IPS-18c (cell line): ENCODE measurements around the gene SYDE1.

Experiments used
- H3K4me3 ChIP-seq: 2 replicates; pipeline ENCODE4 v1.7.0; 2013; ENCODE audit warnings: low read depth, mild to moderate bottlenecking, low read length, moderate library complexity; ENCODE audit not compliant: insufficient read depth
- H3K9me3 ChIP-seq: one replicate; pipeline ENCODE4 v1.6.1; 2013; ENCODE audit warnings: mild to moderate bottlenecking, low read length, moderate library complexity; ENCODE audit not compliant: control insufficient read depth, insufficient read depth

SYDE1 gene

GRCh38 chr19:15101479-15102082 lies 5.6 kb upstream of the SYDE1 start:
- Histone ChIP-seq H3K4me3 (no peak overlapping the region), H3K9me3 (no peaks in the 10 kb centered on the region)

DNA sequence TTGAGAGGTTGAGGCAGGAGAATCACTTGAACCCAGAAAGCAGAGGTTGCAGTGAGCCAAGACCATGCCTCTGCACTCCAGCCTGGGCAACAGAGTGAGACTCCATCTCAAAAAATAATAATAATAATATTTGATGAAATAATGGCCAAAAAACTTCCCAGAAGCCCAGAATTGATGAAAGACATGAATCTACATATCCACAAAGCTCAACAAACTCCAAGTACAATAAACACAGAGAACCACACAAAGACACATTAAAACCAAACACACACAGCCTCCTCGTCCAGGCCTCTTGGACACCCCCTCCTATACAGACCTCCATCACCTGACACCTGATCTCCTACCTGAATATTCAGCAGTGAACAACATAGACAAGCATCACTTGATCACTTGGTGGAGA lies 3.2 kb upstream of the SYDE1 start:
- H3K4me3 ChIP-seq: no peak overlapping the region

GRCh38 chr19:15104411-15104810 lies 2.8 kb upstream of the SYDE1 start:
- Histone ChIP-seq H3K9me3 (no peaks in the 10 kb centered on the region), H3K4me3 (no peak overlapping the region)

More for the DNA sequence above, 3.2 kb upstream of the SYDE1 start:
- H3K9me3 ChIP-seq: no peaks in the 10 kb centered on the region

DNA sequence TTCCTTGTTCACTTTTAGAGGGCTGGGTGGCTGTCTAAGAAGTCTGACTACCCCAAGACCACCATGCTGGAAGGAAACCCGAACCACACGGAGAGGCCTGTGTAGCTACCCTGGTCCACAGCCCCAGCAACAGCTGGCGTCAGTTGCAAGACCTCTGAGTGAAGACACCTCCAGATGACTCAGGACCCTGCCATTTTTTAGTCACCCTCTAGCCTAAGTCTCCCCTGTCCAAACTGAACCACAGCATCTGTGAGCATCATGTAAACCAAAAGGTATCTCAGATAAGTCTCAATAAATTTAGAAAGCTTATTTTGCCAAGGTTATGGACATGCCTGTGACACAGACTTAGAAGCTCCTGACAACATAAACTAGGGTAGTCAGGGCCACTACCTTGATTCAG lies 2.2 kb upstream of the SYDE1 start:
- H3K9me3 ChIP-seq: no peaks in the 10 kb centered on the region
- no peak overlapping the region for H3K4me3 ChIP-seq

DNA sequence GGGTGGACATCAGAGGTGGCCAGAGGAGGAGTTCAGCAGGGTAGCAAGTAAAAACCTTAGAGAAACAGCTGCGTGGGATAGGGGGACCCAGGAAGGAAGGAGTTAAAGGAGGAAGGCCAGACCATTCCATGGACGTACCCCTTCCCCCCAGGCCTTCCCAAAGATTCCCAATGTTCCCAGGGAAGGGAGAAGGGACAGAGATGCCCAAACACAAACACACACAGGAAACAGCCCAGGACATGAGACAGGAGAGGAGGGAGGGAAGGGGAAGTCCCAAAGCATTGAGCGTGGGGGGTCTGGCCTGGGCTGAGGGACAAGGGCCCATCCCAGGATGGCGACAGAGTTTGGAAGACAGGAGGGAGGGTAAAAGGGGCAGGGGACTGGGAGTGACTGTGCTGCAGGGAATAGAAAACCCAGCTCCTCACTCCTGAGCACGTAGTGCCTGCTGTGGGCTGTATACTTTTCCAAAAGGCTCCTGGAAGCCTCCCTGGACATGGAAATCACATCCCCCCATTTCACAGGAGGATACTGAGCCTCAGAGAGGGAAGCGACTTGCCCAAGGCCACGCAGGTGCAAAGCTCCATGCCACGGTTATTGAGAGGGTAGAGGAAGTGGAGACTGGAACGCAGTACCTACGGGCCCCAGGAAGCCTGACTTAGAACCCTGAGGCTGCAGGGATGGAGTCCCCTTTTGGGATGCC lies 1.1 kb downstream of the SYDE1 start:
- no peaks in the 10 kb centered on the region for H3K9me3 ChIP-seq
- peak overlapping the region; percentile 71 for H3K4me3 ChIP-seq

DNA sequence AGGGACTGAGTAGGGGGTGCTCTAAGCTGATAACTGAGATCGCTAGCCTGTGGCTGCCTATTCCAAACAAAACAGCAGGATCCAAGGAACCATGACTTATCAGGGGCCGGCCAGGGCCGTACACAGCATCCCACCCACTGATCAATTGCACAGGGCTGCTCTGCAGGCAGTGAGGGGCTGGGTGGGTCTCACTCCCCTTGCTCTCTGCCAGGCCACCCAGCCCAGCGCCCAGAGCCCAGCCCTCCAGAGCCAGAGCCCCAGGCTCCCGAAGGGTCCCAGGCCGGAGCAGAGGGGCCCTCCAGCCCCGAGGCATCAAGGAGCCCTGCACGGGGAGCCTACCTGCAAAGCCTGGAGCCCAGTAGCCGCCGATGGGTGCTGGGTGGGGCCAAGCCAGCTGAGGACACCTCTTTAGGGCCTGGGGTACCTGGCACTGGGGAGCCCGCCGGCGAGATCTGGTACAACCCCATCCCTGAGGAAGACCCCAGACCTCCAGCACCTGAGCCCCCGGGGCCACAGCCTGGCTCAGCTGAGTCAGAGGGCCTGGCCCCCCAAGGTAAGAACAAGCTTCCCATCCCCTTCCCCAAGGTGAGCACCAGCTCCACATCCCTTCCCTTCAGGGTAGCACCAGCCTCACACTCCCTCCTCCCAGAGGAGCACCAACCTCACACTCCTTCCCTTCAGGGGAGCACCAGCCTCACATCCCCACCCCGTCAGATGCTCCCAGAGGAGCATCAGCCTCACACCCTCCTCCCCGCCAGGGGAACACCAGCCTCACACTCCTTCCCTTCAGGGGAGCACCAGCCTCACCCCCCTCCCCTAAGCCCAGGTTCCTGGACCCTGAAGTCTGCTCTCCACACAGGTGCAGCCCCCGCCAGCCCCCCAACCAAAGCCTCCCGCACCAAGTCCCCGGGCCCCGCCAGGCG lies 1.9 kb downstream of the SYDE1 start:
- Histone ChIP-seq H3K4me3 (no peak overlapping the region), H3K9me3 (no peaks in the 10 kb centered on the region)

DNA sequence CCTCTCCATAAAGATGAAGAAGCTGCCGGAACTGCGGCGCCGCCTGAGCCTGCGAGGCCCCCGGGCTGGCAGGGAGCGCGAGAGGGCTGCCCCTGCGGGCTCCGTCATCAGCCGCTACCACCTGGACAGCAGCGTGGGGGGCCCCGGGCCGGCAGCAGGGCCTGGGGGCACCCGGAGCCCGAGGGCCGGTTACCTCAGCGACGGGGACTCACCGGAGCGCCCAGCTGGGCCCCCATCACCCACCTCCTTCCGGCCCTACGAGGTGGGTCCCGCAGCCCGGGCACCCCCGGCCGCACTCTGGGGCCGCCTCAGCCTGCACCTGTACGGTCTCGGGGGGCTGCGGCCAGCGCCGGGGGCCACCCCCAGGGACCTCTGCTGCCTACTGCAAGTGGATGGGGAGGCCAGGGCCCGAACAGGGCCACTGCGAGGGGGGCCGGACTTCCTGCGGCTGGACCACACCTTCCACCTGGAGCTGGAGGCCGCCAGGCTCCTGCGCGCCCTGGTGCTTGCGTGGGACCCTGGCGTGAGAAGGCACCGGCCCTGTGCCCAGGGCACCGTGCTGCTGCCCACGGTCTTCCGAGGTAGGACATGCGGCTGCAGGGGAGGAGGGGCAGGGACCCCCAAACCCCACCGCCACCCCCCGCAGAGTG lies 2.7 kb downstream of the SYDE1 start:
- no peak overlapping the region for H3K4me3 ChIP-seq

GRCh38 chr19:15110418-15110815 lies 3.2 kb downstream of the SYDE1 start:
- no peaks in the 10 kb centered on the region for H3K9me3 ChIP-seq
- no peak overlapping the region for H3K4me3 ChIP-seq

More for the DNA sequence above, 2.7 kb downstream of the SYDE1 start:
- no peaks in the 10 kb centered on the region for H3K9me3 ChIP-seq

DNA sequence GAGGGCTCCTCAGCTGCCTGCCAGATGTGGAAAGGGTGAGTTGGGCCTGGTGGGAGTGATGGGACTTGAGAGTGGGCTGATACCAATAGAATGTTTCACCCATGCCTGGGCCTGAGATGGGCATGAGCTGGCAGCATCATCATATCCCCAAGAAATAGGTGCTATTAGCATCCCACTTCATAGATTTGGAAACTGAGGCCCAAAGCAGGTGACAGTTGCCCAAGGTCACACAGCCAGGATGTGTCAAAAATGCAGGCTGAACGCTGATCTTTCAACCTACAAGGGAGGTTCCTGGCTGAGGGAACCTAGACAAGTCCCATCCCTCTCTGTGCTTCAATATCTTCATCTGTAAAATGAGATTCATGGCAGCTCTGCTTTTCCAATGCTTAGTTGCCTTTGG lies 4.6 kb downstream of the SYDE1 start:
- Histone ChIP-seq H3K9me3 (no peaks in the 10 kb centered on the region), H3K4me3 (no peak overlapping the region)

- Histone ChIP-seq H3K4me3 (no peak overlapping the region), H3K9me3 (no peaks in the 10 kb centered on the region)
These were observed 5.2 kb downstream of the SYDE1 start for GRCh38 chr19:15112385-15112784.

DNA sequence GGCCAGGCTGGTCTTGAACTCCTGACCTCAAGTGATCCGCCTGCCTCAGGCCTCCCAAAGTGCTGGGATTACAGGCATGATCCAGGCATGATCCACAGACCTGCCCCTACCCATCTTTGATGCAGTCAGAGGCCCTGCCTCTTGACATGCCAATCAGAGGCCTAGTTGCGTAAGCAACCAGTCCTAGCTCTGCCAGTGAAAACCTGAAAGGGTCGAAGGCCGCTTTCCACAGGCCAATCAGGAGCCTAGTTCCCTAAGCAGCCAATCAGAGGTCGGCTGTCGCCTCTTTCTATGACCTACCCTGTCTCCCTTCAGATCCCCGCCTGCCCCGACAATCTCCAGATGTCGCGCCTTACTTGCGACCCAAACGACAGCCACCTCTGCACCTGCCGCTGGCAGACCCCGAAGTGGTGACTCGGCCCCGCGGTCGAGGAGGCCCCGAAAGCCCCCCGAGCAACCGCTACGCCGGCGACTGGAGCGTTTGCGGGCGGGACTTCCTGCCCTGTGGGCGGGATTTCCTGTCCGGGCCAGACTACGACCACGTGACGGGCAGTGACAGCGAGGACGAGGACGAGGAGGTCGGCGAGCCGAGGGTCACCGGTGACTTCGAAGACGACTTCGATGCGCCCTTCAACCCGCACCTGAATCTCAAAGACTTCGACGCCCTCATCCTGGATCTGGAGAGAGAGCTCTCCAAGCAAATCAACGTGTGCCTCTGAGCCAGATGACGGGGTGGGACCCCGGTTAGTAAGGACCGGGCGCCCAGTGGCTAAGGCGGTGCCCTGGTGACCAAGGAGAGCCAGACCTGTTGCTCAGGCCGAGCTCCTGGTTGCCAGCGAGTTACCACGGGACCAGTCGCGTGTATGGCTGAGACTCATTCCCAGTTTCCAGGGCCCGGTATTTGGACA lies 6.3 kb downstream of the SYDE1 start:
- H3K9me3 ChIP-seq: no peaks in the 10 kb centered on the region
- H3K4me3 ChIP-seq: no peak overlapping the region

DNA sequence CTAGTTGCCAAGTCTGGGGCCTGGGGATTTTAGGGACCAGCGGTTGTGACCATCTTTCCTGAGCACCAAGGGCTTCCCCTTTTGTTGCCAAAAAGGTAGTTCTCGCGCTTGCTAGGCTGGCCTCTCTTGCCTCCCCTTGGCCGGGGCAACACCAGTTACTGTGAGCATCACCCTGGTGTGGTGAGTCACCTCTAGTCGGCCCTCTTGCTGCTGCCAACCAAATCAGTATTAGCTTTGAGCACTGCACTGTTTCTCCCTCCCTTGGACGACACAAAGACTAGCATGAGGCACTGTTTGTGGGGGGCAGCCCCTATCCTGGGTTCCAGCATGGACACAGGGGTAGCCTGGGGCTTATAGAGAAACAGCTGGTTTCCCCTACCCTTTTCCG lies 6.9 kb downstream of the SYDE1 start:
- H3K4me3 ChIP-seq: no peak overlapping the region
- H3K9me3 ChIP-seq: no peaks in the 10 kb centered on the region

GRCh38 chr19:15115080-15115479 lies 7.9 kb downstream of the SYDE1 start:
- Histone ChIP-seq H3K9me3 (no peaks in the 10 kb centered on the region), H3K4me3 (no peak overlapping the region)

DNA sequence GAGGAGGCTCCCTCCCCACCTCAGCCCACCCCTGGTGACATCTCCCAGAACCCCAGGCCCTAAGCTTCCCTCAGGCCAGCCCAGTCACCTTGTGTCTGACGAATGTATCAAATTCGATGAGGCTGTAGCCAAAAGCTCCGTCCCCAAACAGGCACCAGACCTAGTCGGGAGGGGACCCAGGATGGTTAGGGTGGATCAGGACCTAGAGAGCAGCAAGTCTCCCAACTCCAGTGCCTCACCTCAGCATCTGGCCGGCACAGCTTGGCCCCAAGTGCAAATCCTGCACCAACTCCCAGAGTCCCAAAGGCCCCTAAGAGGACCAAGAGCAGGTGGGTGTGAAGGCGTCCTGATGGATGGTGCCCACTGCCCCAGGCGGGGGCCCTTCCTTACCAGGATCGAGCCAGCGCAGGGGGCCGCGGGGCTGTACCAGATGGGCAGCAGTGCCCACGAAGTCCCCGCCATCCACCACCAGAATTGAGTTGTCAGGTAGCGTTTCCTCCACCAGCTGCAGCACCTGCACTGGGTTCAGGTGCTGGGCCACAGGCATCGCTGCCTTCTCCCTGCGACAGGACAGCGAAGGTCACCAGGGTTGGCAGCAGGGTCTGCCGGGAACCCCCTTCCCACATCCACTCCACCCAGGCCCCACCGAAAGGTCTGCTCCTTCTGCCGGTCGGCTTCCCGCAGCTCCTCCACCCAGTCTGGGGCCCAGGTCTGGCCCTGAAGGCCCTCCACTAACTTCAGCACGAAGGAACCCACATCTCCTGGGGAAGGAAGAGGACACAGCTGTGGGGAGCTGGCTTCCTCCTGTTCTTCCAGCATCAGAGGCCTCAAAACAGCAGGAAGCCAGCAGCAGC lies 8.8 kb downstream of the SYDE1 start:
- Histone ChIP-seq H3K4me3 (no peak overlapping the region), H3K9me3 (no peaks in the 10 kb centered on the region)

DNA sequence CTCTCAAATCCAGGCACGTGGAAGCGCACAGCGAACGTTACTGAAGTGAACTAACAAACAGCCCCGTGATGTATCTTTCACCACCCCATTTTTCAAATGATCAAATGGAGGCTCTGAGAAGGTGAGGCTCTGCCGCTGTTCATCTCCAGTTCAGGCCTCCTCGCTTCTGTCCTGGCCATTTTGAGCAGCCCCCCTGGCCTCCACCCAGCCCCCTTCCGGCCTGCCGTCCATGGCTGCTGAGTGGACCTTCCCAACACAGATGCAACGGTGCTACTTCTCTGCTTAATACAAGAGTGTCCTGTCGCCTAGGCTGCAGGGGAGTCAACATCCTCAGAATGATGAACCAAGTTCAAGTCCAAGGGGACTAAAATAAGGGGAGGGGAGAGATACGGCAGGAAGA lies 9.7 kb downstream of the SYDE1 start:
- H3K4me3 ChIP-seq: no peak overlapping the region

GRCh38 chr19:15118248-15118647 lies 11.0 kb downstream of the SYDE1 start:
- no peaks in the 10 kb centered on the region for H3K9me3 ChIP-seq
- no peak overlapping the region for H3K4me3 ChIP-seq

More for the DNA sequence above, 9.7 kb downstream of the SYDE1 start:
- H3K9me3 ChIP-seq: no peaks in the 10 kb centered on the region
